ENCODE measurements around the gene GLRA3. TPM values are rescaled to one million over a fixed set of nuclear protein-coding genes. Genes with fewer than 3 reads are reported as not detected.
"Not testable (repeated sequence)": the region's sequence is repeated elsewhere in the genome, so short reads cannot be mapped to it uniquely, and the experiment has no call there.

The GLRA3 gene
- total RNA-seq, 3 donors from 2014 or later (not counting 1 experiment from before 2014, with no cell fraction given): not detected

GRCh38 chr4:174789657-174790056, 39.4 kb downstream of the GLRA3 start:
- no peak for DNase-seq
- no peaks in the 10 kb centered on the region for H3K36me3 Mint-ChIP-seq
- H3K4me1 Mint-ChIP-seq: no peaks in the 10 kb centered on the region

DNA sequence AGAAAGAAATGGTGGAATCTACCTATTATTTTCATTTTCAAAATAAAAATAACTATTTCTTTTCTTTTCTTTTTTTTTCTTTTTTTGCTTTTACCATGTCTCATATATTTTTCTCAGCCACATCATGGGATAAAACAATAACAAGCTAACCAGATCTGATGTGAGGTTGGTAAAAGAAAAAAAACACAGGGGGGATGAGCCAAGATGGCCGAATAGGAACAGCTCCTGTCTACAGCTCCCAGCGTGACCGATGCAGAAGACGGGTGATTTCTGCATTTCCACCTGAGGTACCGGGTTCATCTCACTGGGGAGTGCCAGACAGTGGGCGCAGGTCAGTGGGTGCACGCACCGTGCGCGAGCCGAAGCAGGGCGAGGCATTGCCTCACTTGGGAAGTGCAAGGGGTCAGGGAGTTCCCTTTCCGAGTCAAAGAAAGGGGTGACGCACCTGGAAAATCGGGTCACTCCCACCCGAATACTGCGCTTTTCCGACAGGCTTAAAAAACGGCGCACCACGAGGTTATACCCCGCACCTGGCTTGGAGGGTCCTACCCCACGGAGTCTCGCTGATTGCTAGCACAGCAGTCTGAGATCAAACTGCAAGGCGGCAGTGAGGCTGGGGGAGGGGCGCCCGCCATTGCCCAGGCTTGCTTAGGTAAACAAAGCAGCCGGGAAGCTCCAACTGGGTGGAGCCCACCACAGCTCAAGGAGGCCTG, 50.6 kb downstream of the GLRA3 start:
- H3K27me3 ChIP-seq (ENCODE audit: control insufficient read depth, insufficient read depth, low read length); H3K36me3 ChIP-seq (ENCODE audit: control insufficient read depth, insufficient read depth, low read length); H3K4me1 ChIP-seq (ENCODE audit: control insufficient read depth, insufficient read depth, low read length); DNase-seq; intact Hi-C loops (cut with micrococcal nuclease); H3K27ac Mint-ChIP-seq; H3K4me1 Mint-ChIP-seq; ATAC-seq; H3K9me3 ChIP-seq (ENCODE audit: control insufficient read depth, insufficient read depth, low read length); H3K4me3 ChIP-seq (ENCODE audit: low read length); H3K4me3 Mint-ChIP-seq; H3K27me3 Mint-ChIP-seq (ENCODE audit: low read depth in 2 of 2); H3K27ac ChIP-seq (ENCODE audit: low read length): not testable (repeated sequence)
- peaks cover 12% of the 10 kb centered on the region for H3K36me3 Mint-ChIP-seq
- peaks cover 7 to 11% of the 10 kb centered on the region in 2 donors for H3K9me3 Mint-ChIP-seq
- WGBS (ENCODE audit: insufficient coverage): 99% methylated on average over 17 of the region's 28 CpGs

More at GRCh38 chr4:174789657-174790056, 39.4 kb downstream of the GLRA3 start:
- Mint-ChIP-seq H3K4me3 (no peak overlapping the region), H3K27me3 (ENCODE audit: low read depth in 2 of 2) (no peaks in the 10 kb centered on the region), H3K9me3 (peaks cover 0 to 2% of the 10 kb centered on the region in 2 donors), H3K27ac (no peak overlapping the region)
- Histone ChIP-seq H3K9me3 (ENCODE audit: control insufficient read depth, insufficient read depth, low read length) (no peaks in the 10 kb centered on the region), H3K27ac (ENCODE audit: low read length) (no peak overlapping the region), H3K36me3 (ENCODE audit: control insufficient read depth, insufficient read depth, low read length) (no peaks in the 10 kb centered on the region), H3K4me3 (ENCODE audit: low read length) (no peak overlapping the region), H3K27me3 (ENCODE audit: control insufficient read depth, insufficient read depth, low read length) (no peaks in the 10 kb centered on the region), H3K4me1 (ENCODE audit: control insufficient read depth, insufficient read depth, low read length) (no peaks in the 10 kb centered on the region)
- ATAC-seq: no peak
- TF ChIP-seq CTCF (IDR thresholded peaks at IDR 0.05): no peak
- intact Hi-C loops (cut with micrococcal nuclease): no loop called here

DNA sequence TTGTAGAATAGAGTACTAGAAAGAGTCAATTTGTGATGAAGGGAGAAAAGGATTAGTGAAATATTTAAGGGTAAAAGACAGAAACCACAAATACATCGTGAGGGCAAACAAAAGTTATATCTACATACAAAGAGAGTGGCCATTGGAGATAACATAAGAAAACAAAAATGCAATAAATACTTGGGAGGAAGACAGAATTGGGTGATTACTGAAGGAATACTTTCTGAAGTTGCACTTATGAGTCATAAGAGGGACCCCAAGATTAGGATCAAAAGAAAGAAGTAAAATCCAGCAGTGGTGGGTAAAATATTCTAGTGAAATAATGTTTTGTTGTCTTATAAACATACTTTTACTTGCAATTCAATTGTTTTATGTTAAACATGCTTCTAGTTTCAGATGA, 53.7 kb downstream of the GLRA3 start:
- no peak for TF ChIP-seq CTCF (IDR thresholded peaks at IDR 0.05)
- Histone ChIP-seq H3K9me3 (ENCODE audit: control insufficient read depth, insufficient read depth, low read length) (no peaks in the 10 kb centered on the region), H3K27ac (ENCODE audit: low read length) (no peak overlapping the region), H3K4me3 (ENCODE audit: low read length) (no peak overlapping the region), H3K36me3 (ENCODE audit: control insufficient read depth, insufficient read depth, low read length) (no peaks in the 10 kb centered on the region), H3K4me1 (ENCODE audit: control insufficient read depth, insufficient read depth, low read length) (no peaks in the 10 kb centered on the region), H3K27me3 (ENCODE audit: control insufficient read depth, insufficient read depth, low read length) (no peaks in the 10 kb centered on the region)
- no CpG with 5 or more reads among the region's 1 CpG for WGBS (ENCODE audit: insufficient coverage)
- H3K27me3 Mint-ChIP-seq (ENCODE audit: low read depth in 2 of 2): no peaks in the 10 kb centered on the region
- peaks cover 7 to 13% of the 10 kb centered on the region in 2 donors for H3K9me3 Mint-ChIP-seq
- peaks cover 12% of the 10 kb centered on the region for H3K36me3 Mint-ChIP-seq
- H3K4me1 Mint-ChIP-seq: no peaks in the 10 kb centered on the region
- H3K27ac Mint-ChIP-seq: no peak overlapping the region
- ATAC-seq: no peak
- intact Hi-C loops (cut with micrococcal nuclease): no loop called here
- no peak for DNase-seq
- no peak overlapping the region for H3K4me3 Mint-ChIP-seq

GRCh38 chr4:174764105-174764729, 64.8 kb downstream of the GLRA3 start:
- H3K27me3 ChIP-seq (ENCODE audit: control insufficient read depth, insufficient read depth, low read length): no peaks in the 10 kb centered on the region
- H3K27ac ChIP-seq (ENCODE audit: low read length): no peak overlapping the region
- Mint-ChIP-seq H3K36me3 (no peaks in the 10 kb centered on the region), H3K27ac (no peak overlapping the region), H3K4me1 (no peaks in the 10 kb centered on the region), H3K27me3 (ENCODE audit: low read depth in 2 of 2) (no peaks in the 10 kb centered on the region), H3K9me3 (peaks cover 0 to 3% of the 10 kb centered on the region in 2 donors), H3K4me3 (no peak overlapping the region)
- intact Hi-C loops (cut with micrococcal nuclease): no loop called here
- no peak for ATAC-seq
- 100% methylated on average over 1 of the region's 7 CpGs for WGBS (ENCODE audit: insufficient coverage)
- peak; percentile 17 for TF ChIP-seq CTCF (IDR thresholded peaks at IDR 0.05)
- no peaks in the 10 kb centered on the region for H3K4me1 ChIP-seq (ENCODE audit: control insufficient read depth, insufficient read depth, low read length)
- no peak overlapping the region for H3K4me3 ChIP-seq (ENCODE audit: low read length)
- H3K9me3 ChIP-seq (ENCODE audit: control insufficient read depth, insufficient read depth, low read length): no peaks in the 10 kb centered on the region
- peak in 1 of 2 donors; percentile 5 for DNase-seq
- H3K36me3 ChIP-seq (ENCODE audit: control insufficient read depth, insufficient read depth, low read length): no peaks in the 10 kb centered on the region
